A549 (cell line): Measurements from ENCODE around the gene MTF2. TPM values are rescaled to one million over a fixed set of nuclear protein-coding genes. Genes with fewer than 3 reads are reported as not detected.
"Not testable (repeated sequence)": the region's sequence is repeated elsewhere in the genome, so short reads cannot be mapped to it uniquely, and the experiment has no call there.

ENCODE experiments used
- ATAC-seq, 2 experiments: fragments of 200-7000 bp in 1 of 2; fragments of >200 bp in 1 of 2; cut with Nextera tagmentation in 1 of 2; cut with Tn5 transposase in 1 of 2; 3 replicates each; pipeline versions ENCODE4 v1.8.0 to v1.9.1; 2018 to 2020; ENCODE audit warnings: mild to moderate bottlenecking in 1 of 2, moderate library complexity in 1 of 2
- CTCF ChIA-PET: fragments of 300-600 bp; sonication (Branson Sonifier 250); formaldehyde crosslinking; extraction: SDS; loops from one replicate; lab custom pipeline; 2021; ENCODE audit warnings: antibody characterized with exemption, inconsistent platforms; lab: Yijun Ruan, JAX
- POLR2A ChIA-PET: fragments of 350-600 bp; formaldehyde crosslinking; extraction: SDS; loops from one replicate; lab custom pipeline; 2021; ENCODE audit warnings: antibody characterized with exemption, inconsistent platforms; lab: Yijun Ruan, JAX
- DNase-seq, 2 experiments: peaks; one replicate each; pipeline versions ENCODE4 v3.0.0 to v3.0.0-alpha.2; 2011 to 2016; ENCODE audit warnings: low read depth in 1 of 2, low spot score in 1 of 2
- FAIRE-seq: peaks from 2 replicates; lab custom pipeline; 2011; peaks lifted over from hg19 to GRCh38; lab: Jason Lieb, UNC
- H3K27ac ChIP-seq, 2 experiments: fragments of >200 bp; sonication (Bioruptor Twin); formaldehyde crosslinking; 3 replicates each; pipeline ENCODE4 v1.5.1; 2016 to 2017
- H3K4me1 ChIP-seq: fragments of >200 bp; sonication (Bioruptor Twin); formaldehyde crosslinking; 3 replicates; pipeline ENCODE4 v1.6.1; 2016
- H3K4me2 ChIP-seq: fragments of >200 bp; sonication (Bioruptor Twin); formaldehyde crosslinking; 3 replicates; pipeline ENCODE4 v1.6.1; 2016
- H3K4me3 ChIP-seq: fragments of >200 bp; sonication (Bioruptor Twin); formaldehyde crosslinking; 3 replicates; pipeline ENCODE4 v1.5.1; 2016
- H3K9me3 ChIP-seq: fragments of >200 bp; sonication (Bioruptor Twin); formaldehyde crosslinking; 3 replicates; pipeline ENCODE4 v1.6.1; 2016
- BHLHE40 ChIP-seq: IDR thresholded peaks from 2 replicates; pipeline ENCODE4 v1.6.1; 2012; ENCODE audit warnings: low read depth, low read length, inconsistent platforms
- CBX8 ChIP-seq: fragments of 200-600 bp; sonication (generic); IDR thresholded peaks from 2 replicates; pipeline ENCODE4 v1.6.1; 2016
- CEBPB ChIP-seq, 2 experiments: fragments of >200 bp in 1 of 2; sonication (Bioruptor Twin) in 1 of 2; formaldehyde crosslinking in 1 of 2; IDR thresholded peaks; 2 replicates each; pipeline ENCODE4 v1.6.1; 2012 to 2016
- CHD2 ChIP-seq: fragments of 150-350 bp; IDR thresholded peaks from 2 replicates; pipeline ENCODE4 v1.6.1; 2014; ENCODE audit warnings: low read length; ENCODE audit not compliant: partially characterized antibody
- CHD4 ChIP-seq: fragments of 200-600 bp; sonication (generic); IDR thresholded peaks from 2 replicates; pipeline ENCODE4 v1.6.1; 2016; ENCODE audit warnings: antibody characterized with exemption, mild to moderate bottlenecking, borderline replicate concordance
- EP300 ChIP-seq, 2 experiments: fragments of >200 bp; sonication (Bioruptor Twin); formaldehyde crosslinking; IDR thresholded peaks; 2 replicates in 1 of 2; 3 replicates in 1 of 2; pipeline ENCODE4 v1.6.1; 2016 to 2017
- ESRRA ChIP-seq: fragments of 150-350 bp; IDR thresholded peaks from 2 replicates; pipeline ENCODE4 v1.6.1; 2014; ENCODE audit warnings: mild to moderate bottlenecking, low read length, borderline replicate concordance
- FOSB ChIP-seq: fragments of 250-450 bp; sonication (Bioruptor Pico); IDR thresholded peaks from 2 replicates; pipeline ENCODE4 v1.5.0; 2020; ENCODE audit warnings: mild to moderate bottlenecking, moderate library complexity
- FOSL2 ChIP-seq, 2 experiments: fragments of 450-650 bp in 1 of 2; fragments of >200 bp in 1 of 2; sonication (Bioruptor Twin) in 1 of 2; formaldehyde crosslinking; IDR thresholded peaks; 2 replicates each; pipeline versions ENCODE4 v1.5.0 to v1.6.1; 2016 to 2020; ENCODE audit warnings: mild to moderate bottlenecking in 1 of 2, moderate library complexity in 1 of 2
- FOXS1 ChIP-seq: fragments of 250-450 bp; sonication (Bioruptor Pico); IDR thresholded peaks from 2 replicates; pipeline ENCODE4 v1.5.0; 2020; ENCODE audit warnings: mild to moderate bottlenecking, moderate library complexity
- HEYL ChIP-seq: fragments of 250-450 bp; sonication (Bioruptor Pico); IDR thresholded peaks from 2 replicates; pipeline ENCODE4 v1.8.0; 2021; ENCODE audit warnings: mild to moderate bottlenecking, moderate library complexity
- HOXB13 ChIP-seq: fragments of 250-450 bp; sonication (Bioruptor Pico); IDR thresholded peaks from 2 replicates; pipeline ENCODE4 v1.5.0; 2020; ENCODE audit warnings: low read depth, mild to moderate bottlenecking, moderate library complexity
- JUNB ChIP-seq: fragments of >200 bp; sonication (Bioruptor Twin); formaldehyde crosslinking; IDR thresholded peaks from 2 replicates; pipeline ENCODE4 v1.6.1; 2016
- KDM5A ChIP-seq: fragments of 200-600 bp; sonication (generic); IDR thresholded peaks from 2 replicates; pipeline ENCODE4 v1.6.1; 2016; ENCODE audit warnings: antibody characterized with exemption, mild to moderate bottlenecking
- NFE2L2 ChIP-seq: fragments of 150-350 bp; conservative IDR thresholded peaks from 2 replicates; pipeline ENCODE4 v1.6.1; 2014; ENCODE audit warnings: low read length
- NPAS2 ChIP-seq: fragments of 250-450 bp; sonication (Bioruptor Pico); IDR thresholded peaks from 2 replicates; pipeline ENCODE4 v1.8.0; 2022; ENCODE audit warnings: mild to moderate bottlenecking, moderate library complexity, borderline replicate concordance
- NR3C1 ChIP-seq: fragments of >200 bp; sonication (Bioruptor Twin); formaldehyde crosslinking; IDR thresholded peaks from 3 replicates; pipeline ENCODE4 v1.6.1; 2017
- POLR2A ChIP-seq: IDR thresholded peaks from 2 replicates; pipeline ENCODE4 v1.6.1; 2012; ENCODE audit warnings: mild to moderate bottlenecking, low read length
- RAD21 ChIP-seq, 2 experiments: fragments of >200 bp in 1 of 2; sonication (Bioruptor Twin) in 1 of 2; formaldehyde crosslinking in 1 of 2; IDR thresholded peaks in 1 of 2; conservative IDR thresholded peaks in 1 of 2; 2 replicates in 1 of 2; 3 replicates in 1 of 2; pipeline ENCODE4 v1.6.1; 2012 to 2018; ENCODE audit warnings: inconsistent platforms in 1 of 2
- RFX5 ChIP-seq: fragments of 450-650 bp; IDR thresholded peaks from 2 replicates; pipeline ENCODE4 v1.7.1; 2014; ENCODE audit warnings: antibody characterized with exemption, mild to moderate bottlenecking, moderate library complexity
- TP53 ChIP-seq: fragments of 250-450 bp; sonication (Bioruptor Pico); IDR thresholded peaks from 2 replicates; pipeline ENCODE4 v1.5.0; 2021; ENCODE audit warnings: mild to moderate bottlenecking, moderate library complexity
- ZFP36 ChIP-seq: fragments of 450-650 bp; IDR thresholded peaks from 2 replicates; pipeline ENCODE4 v1.6.1; 2014; ENCODE audit warnings: borderline replicate concordance; ENCODE audit not compliant: partially characterized antibody
- WGBS: methylation state at CpG from one replicate; pipeline ENCODE4 v1.1.6; 2017; ENCODE audit errors: missing lambda C conversion rate; 5-methylcytosine and 5-hydroxymethylcytosine counted together
- polyA plus RNA-seq, 4 experiments: library from polyadenylated mRNA; depleted of rRNA in 3 of 4; stranded (reverse); fragments of >200 nt; fragmentation: RNase III in 1 of 4; extraction: RNeasy Plus Mini Kit Qiagen cat#74134 plus additional on column Dnase treatment in 1 of 4; gene quantifications; 2 replicates in 3 of 4; 3 replicates in 1 of 4; pipeline ENCODE4 v1.2.3, GENCODE V29; 2011 to 2017
- TF ChIP-seq, protein P1 (sequence below): fragments of 250-450 bp; sonication (Bioruptor Pico); IDR thresholded peaks from 2 replicates; pipeline ENCODE4 v1.5.0; 2020; ENCODE audit warnings: low read depth, mild to moderate bottlenecking, moderate library complexity
- TF ChIP-seq, protein P2 (sequence below): IDR thresholded peaks from 2 replicates; pipeline ENCODE4 v1.6.1; 2012
- TF ChIP-seq, protein P3 (sequence below): fragments of 450-650 bp; IDR thresholded peaks from 2 replicates; pipeline ENCODE4 v1.6.1; 2014; ENCODE audit warnings: antibody characterized with exemption

The MTF2 gene
- polyA plus RNA-seq, 2 of the 4 experiments (the other 2 are of a cell fraction), result 14.3 to 31.2 TPM

DNA sequence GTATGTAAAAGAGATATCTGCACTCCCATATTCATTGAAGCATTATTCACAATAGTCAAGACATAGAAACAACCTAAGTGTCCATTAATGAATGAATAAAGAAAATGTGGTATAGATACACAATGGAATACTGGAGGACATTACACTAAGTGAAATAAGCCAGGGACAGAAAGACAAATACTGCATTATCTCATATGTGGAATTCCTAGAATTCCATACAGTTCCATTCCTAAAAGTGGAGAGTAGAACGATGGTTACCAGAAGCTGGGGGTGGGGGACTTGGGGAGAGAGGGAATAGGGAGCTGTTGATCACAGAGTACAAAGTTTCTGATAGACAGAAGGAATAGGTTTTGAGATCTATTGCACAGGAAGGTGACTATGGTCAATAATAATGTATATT is 93.7 kb downstream of the MTF2 start:
- Histone ChIP-seq H3K4me2 (peak overlapping the region; percentile 33), H3K9me3 (no peaks in the 10 kb centered on the region), H3K27ac (no peak overlapping the region; a peak in 1 of 6 replicates), H3K4me1 (peaks cover 27% of the 10 kb centered on the region), H3K4me3 (no peak overlapping the region)
- ChIA-PET POLR2A (no interaction called here), CTCF (no interaction called here)
- 8% methylated on average over 1 of the region's 1 CpG for WGBS
- no peak for DNase-seq
- no peak for TF ChIP-seq CBX8
- TF ChIP-seq ZFP36, result no peak
- TF ChIP-seq CHD4, result no peak
- no peak for TF ChIP-seq RFX5
- TF ChIP-seq BHLHE40, result no peak
- TF ChIP-seq NR3C1, result no peak
- no peak for TF ChIP-seq FOSL2 (IDR thresholded peaks at IDR 0.05)
- no peak for TF ChIP-seq FOSL2 (CRISPR knock-in tag; IDR thresholded peaks at IDR 0.05)
- no peak for TF ChIP-seq CEBPB (IDR thresholded peaks at IDR 0.05)
- TF ChIP-seq FOXS1 (CRISPR knock-in tag), result no peak
- no peak for TF ChIP-seq CHD2
- TF ChIP-seq EP300 (IDR thresholded peaks at IDR 0.05), result no peak
- TF ChIP-seq HOXB13 (CRISPR knock-in tag), result no peak
- peak in 1 of 2 experiments; percentile 33; a peak in 1 of 6 replicates for ATAC-seq
- no peak for FAIRE-seq

DNA sequence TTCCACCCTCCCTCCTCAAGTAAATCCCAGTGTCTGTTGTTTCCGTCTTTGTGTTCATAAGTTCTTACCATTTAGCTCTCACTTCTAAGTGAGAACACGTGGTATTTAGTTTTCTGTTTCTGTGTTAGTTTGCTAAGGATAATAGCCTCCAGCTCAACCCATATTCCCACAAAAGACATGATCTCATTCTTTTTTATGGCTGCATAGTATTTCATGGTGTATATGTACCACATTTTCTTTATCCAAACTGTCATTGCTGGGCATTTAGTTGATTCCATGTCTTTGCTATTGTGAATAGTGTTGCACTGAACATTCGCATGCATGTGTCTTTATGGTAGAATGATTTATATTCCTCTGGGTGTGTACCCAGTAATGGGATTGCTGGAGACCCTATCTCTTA is 95.6 kb downstream of the MTF2 start:
- H3K4me3 ChIP-seq, H3K4me2 ChIP-seq, DNase-seq, POLR2A ChIA-PET, H3K27ac ChIP-seq, CTCF ChIA-PET, H3K9me3 ChIP-seq, FAIRE-seq, ATAC-seq: not testable (repeated sequence)
- WGBS, result 93% methylated on average over 3 of the region's 3 CpGs
- peaks cover 38% of the 10 kb centered on the region for H3K4me1 ChIP-seq

DNA sequence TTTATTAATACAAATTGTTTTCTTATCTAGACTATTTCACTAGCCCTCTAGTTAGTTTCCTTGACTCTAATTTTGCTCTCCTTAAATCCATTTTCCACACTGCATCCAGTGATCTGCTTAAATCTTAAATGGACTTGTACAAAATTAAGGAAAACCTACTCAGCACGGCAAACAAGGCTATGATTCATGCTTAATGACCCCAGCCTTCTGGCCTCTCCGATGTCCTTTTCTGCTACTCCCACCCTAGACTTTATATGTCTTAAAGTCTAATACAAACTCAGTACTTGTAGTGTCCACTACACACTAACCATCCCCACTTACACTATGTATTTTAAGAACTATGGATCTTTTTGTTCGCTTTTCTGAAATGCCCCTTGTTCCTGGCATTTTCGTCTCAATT is 98.9 kb downstream of the MTF2 start:
- ATAC-seq, result no peak
- Histone ChIP-seq H3K4me2 (peak overlapping the region; percentile 92), H3K4me1 (peaks cover 32% of the 10 kb centered on the region), H3K27ac (peak overlapping the region; percentile 21 to 37; a peak in 4 of 6 replicates), H3K4me3 (peak overlapping the region; percentile 60), H3K9me3 (no peaks in the 10 kb centered on the region)
- WGBS, result 27% methylated on average over 4 of the region's 4 CpGs
- no peak for DNase-seq
- CTCF ChIA-PET, result interaction anchor here (0.6 kb wide), 1 partner anchor 1087 kb away, joined by 3 read pairs; no protein-coding TSS in a partner anchor
- no peak for FAIRE-seq
- TF ChIP-seq FOXS1 (CRISPR knock-in tag), result no peak
- POLR2A ChIA-PET, result interaction anchor here (0.7 kb wide), 1 partner anchor 99 kb away, joined by 3 read pairs; the partner anchor contains the start of gene MTF2

DNA sequence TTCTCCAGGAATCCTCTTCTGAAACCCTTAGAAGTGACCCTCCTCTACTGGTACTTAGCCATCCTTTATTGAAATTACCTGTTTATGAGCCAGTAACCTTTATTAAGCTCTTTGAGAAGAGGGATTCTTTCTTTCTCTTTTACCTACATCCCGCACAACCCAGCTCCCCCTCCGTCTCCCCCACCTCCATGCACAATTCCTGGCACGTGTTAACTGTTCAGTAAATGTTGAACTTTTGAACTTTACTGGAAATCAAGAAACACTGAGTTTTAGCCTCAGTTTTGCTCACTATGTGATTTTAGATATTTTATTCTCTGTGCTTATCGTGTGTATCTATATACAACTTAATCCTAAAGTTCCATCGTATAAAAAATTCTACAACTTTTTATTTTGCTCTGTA is 99.3 kb downstream of the MTF2 start:
- Histone ChIP-seq H3K4me3 (peak overlapping the region; percentile 60), H3K9me3 (no peaks in the 10 kb centered on the region), H3K4me1 (peaks cover 30% of the 10 kb centered on the region; the same call in 2 of the 3 replicates), H3K4me2 (peak overlapping the region; percentile 92), H3K27ac (peak overlapping the region; percentile 21 to 37; a peak in 4 of 6 replicates)
- DNase-seq, result no peak
- 19% methylated on average over 5 of the region's 5 CpGs for WGBS
- FAIRE-seq, result no peak
- TF ChIP-seq NR3C1, result no peak
- TF ChIP-seq NPAS2 (CRISPR knock-in tag), result no peak
- no peak for TF ChIP-seq FOXS1 (CRISPR knock-in tag)
- TF ChIP-seq CHD2, result no peak
- TF ChIP-seq CHD4, result no peak
- no peak for TF ChIP-seq JUNB
- no peak for TF ChIP-seq EP300 (IDR thresholded peaks at IDR 0.05)
- no peak for TF ChIP-seq NFE2L2
- ATAC-seq, result no peak
- CTCF ChIA-PET, result interaction anchor here (0.6 kb wide), 1 partner anchor 1087 kb away, joined by 3 read pairs; no protein-coding TSS in a partner anchor
- POLR2A ChIA-PET, result no interaction called here

DNA sequence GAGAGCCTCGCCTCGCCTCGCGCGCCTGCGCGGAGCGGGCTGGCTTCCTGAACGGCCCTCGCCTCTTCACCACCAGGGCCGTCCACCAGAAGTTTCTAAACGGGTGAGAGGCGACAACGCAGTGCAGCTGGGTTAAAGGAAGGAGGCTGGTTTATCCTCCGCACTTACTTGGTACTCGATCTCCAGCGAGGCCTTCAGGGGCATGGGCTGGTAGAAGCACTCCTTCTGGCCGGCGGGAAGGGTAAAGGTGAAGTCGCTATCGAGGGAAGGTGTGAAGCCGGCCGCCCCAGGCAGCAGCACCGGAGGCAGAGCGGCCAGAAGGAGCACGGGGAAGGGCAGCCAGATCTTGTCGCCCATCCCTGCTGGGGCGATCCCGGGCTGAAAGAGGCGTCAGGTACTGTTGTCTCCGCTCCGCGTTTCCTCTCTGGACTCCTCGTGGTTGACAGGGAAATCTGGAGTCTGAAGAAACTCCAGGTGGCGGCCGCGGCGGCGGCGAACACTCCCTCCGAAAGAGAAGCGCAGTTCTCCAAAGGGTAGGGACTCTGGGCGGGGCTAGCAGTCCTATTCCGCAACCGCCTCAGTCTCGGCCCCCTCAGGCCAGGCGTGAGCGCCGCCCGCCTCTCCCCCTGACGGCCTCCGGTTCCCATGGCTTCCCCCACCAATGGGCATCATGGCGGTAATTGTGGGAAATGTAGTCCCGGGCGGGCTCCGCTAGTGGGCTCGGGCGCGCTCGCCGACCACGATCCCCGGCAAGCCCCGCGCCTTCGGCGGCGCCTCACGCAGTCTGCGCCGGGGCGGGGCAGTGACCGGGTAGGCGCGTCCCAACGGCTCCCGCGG is 101.0 kb downstream of the MTF2 start, which contains the start of gene TMED5:
TSS of gene TMED5 (minus strand) at position 528 of the 837 bp plus-strand sequence. CDS start at position 357, 171 bp downstream.
- POLR2A ChIA-PET, result no interaction called here
- H3K4me3 ChIP-seq, result peak within 1 kb of the TSS; percentile 60
- H3K4me1 ChIP-seq, result peaks cover 34% of the 10 kb centered on the region; the same call in 2 of the 3 replicates
- H3K27ac ChIP-seq, result peak within 1 kb of the TSS; percentile 81 to 94
- no peaks in the 10 kb centered on the region for H3K9me3 ChIP-seq
- ATAC-seq, result peak; percentile 95 to 97
- WGBS, result under 1% methylated on average over 30 of the region's 78 CpGs
- peak; percentile 62 to 96 for DNase-seq
- H3K4me2 ChIP-seq, result peak within 1 kb of the TSS; percentile 92
- no peak for FAIRE-seq
- CTCF ChIA-PET, result no interaction called here
- TF ChIP-seq RAD21 (conservative IDR thresholded peaks at IDR 0.05 in 1 of 2, IDR thresholded peaks at IDR 0.05 in 1 of 2) (no peak), TP53 (peak; percentile 51; the same call in 1 of the 2 replicates), HEYL (CRISPR knock-in tag) (no peak), ESRRA (no peak), FOSB (CRISPR knock-in tag) (no peak), NFE2L2 (no peak), KDM5A (0 out of 2 replicates have a peak, but pooled peaks have one; percentile 6), POLR2A (peak; percentile 53)
- TF ChIP-seq, protein P1, sequence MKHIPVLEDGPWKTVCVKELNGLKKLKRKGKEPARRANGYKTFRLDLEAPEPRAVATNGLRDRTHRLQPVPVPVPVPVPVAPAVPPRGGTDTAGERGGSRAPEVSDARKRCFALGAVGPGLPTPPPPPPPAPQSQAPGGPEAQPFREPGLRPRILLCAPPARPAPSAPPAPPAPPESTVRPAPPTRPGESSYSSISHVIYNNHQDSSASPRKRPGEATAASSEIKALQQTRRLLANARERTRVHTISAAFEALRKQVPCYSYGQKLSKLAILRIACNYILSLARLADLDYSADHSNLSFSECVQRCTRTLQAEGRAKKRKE (CRISPR knock-in tag), result no peak
- TF ChIP-seq, protein P2, sequence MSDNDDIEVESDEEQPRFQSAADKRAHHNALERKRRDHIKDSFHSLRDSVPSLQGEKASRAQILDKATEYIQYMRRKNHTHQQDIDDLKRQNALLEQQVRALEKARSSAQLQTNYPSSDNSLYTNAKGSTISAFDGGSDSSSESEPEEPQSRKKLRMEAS, result peak; percentile 74
- TF ChIP-seq, protein P3, sequence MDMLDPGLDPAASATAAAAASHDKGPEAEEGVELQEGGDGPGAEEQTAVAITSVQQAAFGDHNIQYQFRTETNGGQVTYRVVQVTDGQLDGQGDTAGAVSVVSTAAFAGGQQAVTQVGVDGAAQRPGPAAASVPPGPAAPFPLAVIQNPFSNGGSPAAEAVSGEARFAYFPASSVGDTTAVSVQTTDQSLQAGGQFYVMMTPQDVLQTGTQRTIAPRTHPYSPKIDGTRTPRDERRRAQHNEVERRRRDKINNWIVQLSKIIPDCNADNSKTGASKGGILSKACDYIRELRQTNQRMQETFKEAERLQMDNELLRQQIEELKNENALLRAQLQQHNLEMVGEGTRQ, result 0 out of 2 replicates have a peak, but pooled peaks have one; percentile 18
